ENCODE data around the gene KLC1.

DNA sequence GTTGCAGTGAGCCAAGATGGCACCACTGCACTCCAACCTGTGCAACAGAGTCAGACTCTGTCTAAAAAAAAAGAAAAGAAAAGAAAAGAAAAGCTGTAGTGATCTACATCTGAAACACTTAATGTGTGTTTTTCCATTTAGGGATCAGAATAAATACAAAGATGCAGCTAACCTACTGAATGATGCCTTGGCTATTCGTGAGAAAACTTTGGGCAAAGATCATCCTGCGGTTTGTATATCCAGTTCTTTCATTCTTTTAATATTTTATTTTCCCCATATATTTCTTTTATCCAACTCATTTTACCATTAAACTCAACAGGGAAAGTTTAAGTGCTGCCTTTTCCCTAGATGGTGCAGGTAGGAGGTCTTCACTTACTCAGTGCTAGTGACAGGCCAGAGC lies 40.4 kb downstream of the KLC1 start:
- TF ChIP-seq, protein P1, sequence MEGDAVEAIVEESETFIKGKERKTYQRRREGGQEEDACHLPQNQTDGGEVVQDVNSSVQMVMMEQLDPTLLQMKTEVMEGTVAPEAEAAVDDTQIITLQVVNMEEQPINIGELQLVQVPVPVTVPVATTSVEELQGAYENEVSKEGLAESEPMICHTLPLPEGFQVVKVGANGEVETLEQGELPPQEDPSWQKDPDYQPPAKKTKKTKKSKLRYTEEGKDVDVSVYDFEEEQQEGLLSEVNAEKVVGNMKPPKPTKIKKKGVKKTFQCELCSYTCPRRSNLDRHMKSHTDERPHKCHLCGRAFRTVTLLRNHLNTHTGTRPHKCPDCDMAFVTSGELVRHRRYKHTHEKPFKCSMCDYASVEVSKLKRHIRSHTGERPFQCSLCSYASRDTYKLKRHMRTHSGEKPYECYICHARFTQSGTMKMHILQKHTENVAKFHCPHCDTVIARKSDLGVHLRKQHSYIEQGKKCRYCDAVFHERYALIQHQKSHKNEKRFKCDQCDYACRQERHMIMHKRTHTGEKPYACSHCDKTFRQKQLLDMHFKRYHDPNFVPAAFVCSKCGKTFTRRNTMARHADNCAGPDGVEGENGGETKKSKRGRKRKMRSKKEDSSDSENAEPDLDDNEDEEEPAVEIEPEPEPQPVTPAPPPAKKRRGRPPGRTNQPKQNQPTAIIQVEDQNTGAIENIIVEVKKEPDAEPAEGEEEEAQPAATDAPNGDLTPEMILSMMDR (IDR thresholded peaks at IDR 0.05): no peak
- TF ChIP-seq POLR2A (IDR thresholded peaks at IDR 0.05) (no peak), POLR2AphosphoS5 (IDR thresholded peaks at IDR 0.05) (no peak)
